HG03108 (cell line): ENCODE data around the gene EDARADD.
A peak's percentile ranks its signal among the peaks of the same experiment; 100 is the strongest.
"Not testable (repeated sequence)": the region's sequence is repeated elsewhere in the genome, so short reads cannot be mapped to it uniquely, and the experiment has no call there.

Experiments used
- ATAC-seq: cut with Tn5 transposase; IDR thresholded peaks from one replicate; pipeline ENCODE4 v1.9.1; 2021; ENCODE audit warnings: moderate library complexity; ENCODE audit not compliant: unreplicated experiment

Gene EDARADD

GRCh38 chr1:236429715-236430274 lies 35.7 kb downstream of the EDARADD start:
- peak; percentile 52 for ATAC-seq

GRCh38 chr1:236433819-236434315 lies 39.8 kb downstream of the EDARADD start:
- ATAC-seq = no peak

GRCh38 chr1:236438614-236439013 lies 44.5 kb downstream of the EDARADD start:
- no peak for ATAC-seq

GRCh38 chr1:236440373-236440772 lies 46.3 kb downstream of the EDARADD start:
- ATAC-seq = no peak

GRCh38 chr1:236450779-236451178 lies 56.7 kb downstream of the EDARADD start:
- ATAC-seq = no peak

GRCh38 chr1:236451796-236452373 lies 57.8 kb downstream of the EDARADD start:
- ATAC-seq = no peak

GRCh38 chr1:236455243-236455642 lies 61.2 kb downstream of the EDARADD start:
- ATAC-seq = no peak

- ATAC-seq = no peak
These were observed 63.7 kb downstream of the EDARADD start for GRCh38 chr1:236457775-236458174.

- no peak for ATAC-seq
These were observed 64.9 kb downstream of the EDARADD start for GRCh38 chr1:236458996-236459395.

- ATAC-seq = no peak
These were observed 66.0 kb downstream of the EDARADD start for GRCh38 chr1:236460103-236460502.

- not testable (repeated sequence) for ATAC-seq
These were observed 70.1 kb downstream of the EDARADD start for GRCh38 chr1:236464197-236464596.

GRCh38 chr1:236465231-236465958 lies 71.3 kb downstream of the EDARADD start:
- peak; percentile 39 for ATAC-seq

- ATAC-seq = peak; percentile 82
These were observed 71.8 kb downstream of the EDARADD start for GRCh38 chr1:236465959-236466303.

- no peak for ATAC-seq
These were observed 73.2 kb downstream of the EDARADD start for GRCh38 chr1:236467327-236467641.

- no peak for ATAC-seq
These were observed 74.5 kb downstream of the EDARADD start for GRCh38 chr1:236468625-236469024.

- no peak for ATAC-seq
These were observed 75.4 kb downstream of the EDARADD start for GRCh38 chr1:236469466-236469865.

- ATAC-seq = no peak
These were observed 77.0 kb downstream of the EDARADD start for GRCh38 chr1:236471096-236471495.

GRCh38 chr1:236471653-236472052 lies 77.6 kb downstream of the EDARADD start:
- no peak for ATAC-seq

GRCh38 chr1:236472850-236473788 lies 79.0 kb downstream of the EDARADD start:
- ATAC-seq = no peak

GRCh38 chr1:236476019-236476418 lies 81.9 kb downstream of the EDARADD start:
- ATAC-seq = no peak

GRCh38 chr1:236480758-236481436 lies 86.8 kb downstream of the EDARADD start:
- no peak for ATAC-seq
